Uterus (tissue), 4 donors: Measurements from ENCODE around the gene JCHAIN. TPM values are rescaled to one million over a fixed set of nuclear protein-coding genes. Genes with fewer than 3 reads are reported as not detected.
"Not testable (repeated sequence)": the region's sequence is repeated elsewhere in the genome, so short reads cannot be mapped to it uniquely, and the experiment has no call there.

ENCODE experiments used
- DNase-seq, 2 donors: peaks; one replicate each; pipeline ENCODE4 v3.0.0-alpha.2; 2019 to 2020
- H3K27ac ChIP-seq, 2 donors: fragments of 200-600 bp; sonication (generic); 1 replicate in 1 of 2; 2 replicates in 1 of 2; pipeline ENCODE4 v1.5.1; 2016 to 2018
- H3K27me3 ChIP-seq, 2 donors: fragments of 200-600 bp; sonication (generic); one replicate each; pipeline ENCODE4 v1.5.1; 2018 to 2019; ENCODE audit warnings: control low read depth in 1 of 2
- H3K36me3 ChIP-seq, 2 donors: fragments of 200-600 bp; sonication (generic); one replicate each; pipeline ENCODE4 v1.5.1; 2019; ENCODE audit warnings: control low read depth in 1 of 2
- H3K4me1 ChIP-seq, 2 donors: fragments of 200-600 bp; sonication (generic); one replicate each; pipeline ENCODE4 v1.5.1; 2018 to 2019; ENCODE audit warnings: control low read depth in 1 of 2
- H3K4me3 ChIP-seq, 2 donors: fragments of 200-600 bp; sonication (generic); 1 replicate in 1 of 2; 2 replicates in 1 of 2; pipeline ENCODE4 v1.5.1; 2018 to 2019; ENCODE audit warnings: mild to moderate bottlenecking in 1 of 2
- H3K9me3 ChIP-seq, 2 donors: fragments of 200-600 bp; sonication (generic); one replicate each; pipeline ENCODE4 v1.5.1; 2019; ENCODE audit warnings: control low read depth in 1 of 2
- CTCF ChIP-seq, 4 experiments: fragments of 200-600 bp in 2 of 4; fragments of 450-650 bp in 2 of 4; sonication (generic) in 2 of 4; IDR thresholded peaks; one replicate each; pipeline ENCODE4 v1.5.1; 2016 to 2019; ENCODE audit warnings: antibody characterized with exemption in 4 of 4, mild to moderate bottlenecking in 2 of 4, moderate library complexity in 1 of 4
- POLR2A ChIP-seq, 2 donors: fragments of 450-650 bp; IDR thresholded peaks; one replicate each; pipeline ENCODE4 v1.6.1; 2016; ENCODE audit warnings: antibody characterized with exemption in 2 of 2, mild to moderate bottlenecking in 1 of 2, moderate library complexity in 1 of 2
- intact Hi-C: fragments of 100-400 bp; cut with DNase I; formaldehyde crosslinking; loops from one replicate; pipeline ENCODE4 v1.15.1; 2023; ENCODE audit warnings: low total_unique reads
- total RNA-seq, 4 donors: library from RNA; depleted of rRNA in 3 of 4; stranded (reverse); fragments of >200 nt in 3 of 4; gene quantifications; one replicate each; pipeline versions ENCODE4 v1.1.0 to v1.2.4, GENCODE V29; 2014 to 2023
- donor health status: DM: yes; HTN: yes; CAD: no.

JCHAIN gene
- total RNA-seq, 4 donors from 2014 or later, result 4.9 to 12.7 (median 6.2) TPM

- H3K27ac ChIP-seq, result no peak overlapping the region
- intact Hi-C loops, result no loop called here
Measured at GRCh38 chr4:70701271-70701670, 35.0 kb upstream of the JCHAIN start.

GRCh38 chr4:70700712-70701111 is 34.4 kb upstream of the JCHAIN start:
- TF ChIP-seq CTCF (IDR thresholded peaks at IDR 0.05), result no peak
- TF ChIP-seq POLR2A (IDR thresholded peaks at IDR 0.05), result no peak
- H3K9me3 ChIP-seq, result no peaks in the 10 kb centered on the region
- H3K27ac ChIP-seq, result no peak overlapping the region
- H3K4me3 ChIP-seq, result no peak overlapping the region
- no peaks in the 10 kb centered on the region for H3K27me3 ChIP-seq
- DNase-seq, result no peak
- intact Hi-C loops, result no loop called here
- no peaks in the 10 kb centered on the region for H3K36me3 ChIP-seq
- H3K4me1 ChIP-seq, result no peaks in the 10 kb centered on the region

More at GRCh38 chr4:70701271-70701670, 35.0 kb upstream of the JCHAIN start:
- Histone ChIP-seq H3K4me1 (peaks cover 0 to under 1% of the 10 kb centered on the region in 2 donors), H3K4me3 (no peak overlapping the region), H3K27me3 (no peaks in the 10 kb centered on the region), H3K36me3 (no peaks in the 10 kb centered on the region), H3K9me3 (no peaks in the 10 kb centered on the region)
- no peak for DNase-seq
- TF ChIP-seq POLR2A (IDR thresholded peaks at IDR 0.05) (no peak), CTCF (IDR thresholded peaks at IDR 0.05) (no peak)

- H3K9me3 ChIP-seq, H3K27ac ChIP-seq, H3K36me3 ChIP-seq, H3K27me3 ChIP-seq, DNase-seq, intact Hi-C loops, H3K4me1 ChIP-seq, H3K4me3 ChIP-seq: not testable (repeated sequence)
Measured at GRCh38 chr4:70698435-70698834, 32.1 kb upstream of the JCHAIN start.

GRCh38 chr4:70694633-70695032 is 28.3 kb upstream of the JCHAIN start:
- H3K27me3 ChIP-seq, H3K9me3 ChIP-seq, intact Hi-C loops, DNase-seq, H3K4me1 ChIP-seq, H3K4me3 ChIP-seq, H3K27ac ChIP-seq, H3K36me3 ChIP-seq: not testable (repeated sequence)

- DNase-seq, result no peak
- Histone ChIP-seq H3K4me1 (peaks cover 0 to 12% of the 10 kb centered on the region in 2 donors), H3K9me3 (no peaks in the 10 kb centered on the region), H3K27ac (no peak overlapping the region), H3K4me3 (no peak overlapping the region), H3K36me3 (no peaks in the 10 kb centered on the region), H3K27me3 (no peaks in the 10 kb centered on the region)
- intact Hi-C loops, result no loop called here
- TF ChIP-seq POLR2A (IDR thresholded peaks at IDR 0.05) (no peak), CTCF (IDR thresholded peaks at IDR 0.05) (no peak)
Measured at GRCh38 chr4:70691661-70692060, 25.4 kb upstream of the JCHAIN start.

- Histone ChIP-seq H3K27me3 (no peaks in the 10 kb centered on the region), H3K9me3 (no peaks in the 10 kb centered on the region), H3K4me3 (peak overlapping the region; percentile 61 to 99), H3K4me1 (peaks cover 0 to 12% of the 10 kb centered on the region in 2 donors), H3K36me3 (no peaks in the 10 kb centered on the region), H3K27ac (peak overlapping the region; percentile 95 to 98)
- TF ChIP-seq POLR2A (IDR thresholded peaks at IDR 0.05) (no peak), CTCF (IDR thresholded peaks at IDR 0.05) (no peak)
- intact Hi-C loops, result no loop called here
- no peak for DNase-seq
Measured at GRCh38 chr4:70688795-70689231, 22.5 kb upstream of the JCHAIN start.
